ENCODE measurements around the gene SLC39A9.
"Not testable (repeated sequence)": the region's sequence is repeated elsewhere in the genome, so short reads cannot be mapped to it uniquely, and the experiment has no call there.

The SLC39A9 gene

DNA sequence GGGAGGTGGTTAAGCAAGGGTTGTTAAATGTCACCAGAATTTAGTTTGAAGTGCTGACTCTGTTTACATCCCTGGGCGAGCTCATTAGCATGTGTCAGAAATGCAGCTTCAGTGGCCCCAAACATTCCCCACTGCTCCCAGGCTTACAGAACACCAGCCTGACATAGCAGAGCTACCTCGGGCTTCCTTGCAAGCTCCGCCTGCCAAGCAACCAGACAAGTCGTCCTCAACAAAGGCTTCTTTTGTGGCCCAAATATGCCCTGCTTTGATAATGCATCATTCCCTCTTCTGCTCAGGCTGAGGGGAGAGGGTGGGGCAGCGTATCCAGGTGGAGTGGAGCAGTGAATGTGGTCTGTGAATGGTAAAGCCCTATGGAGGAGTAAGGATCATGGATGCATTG lies 28.4 kb upstream of the SLC39A9 start:
- no peak for DNase-seq

DNA sequence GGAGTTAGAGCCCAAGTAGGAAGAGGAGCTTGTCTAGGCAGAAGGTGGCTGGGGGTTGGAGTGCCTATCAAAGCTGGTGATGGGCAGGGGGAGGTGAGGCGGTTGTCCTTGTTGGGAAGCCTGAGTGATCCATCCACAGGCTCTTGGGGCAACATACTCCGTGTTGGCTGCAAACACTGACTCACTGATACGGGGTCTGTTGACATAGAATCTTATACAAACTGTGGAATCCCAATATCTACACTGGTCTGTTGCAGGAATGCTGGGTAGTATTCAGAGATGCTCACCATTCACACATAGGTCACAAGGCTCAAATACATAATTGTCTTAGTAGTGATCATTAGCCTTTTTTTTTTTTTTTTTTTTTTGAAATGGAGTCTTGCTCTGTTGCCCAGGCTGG lies 26.3 kb upstream of the SLC39A9 start:
- DNase-seq = no peak

DNA sequence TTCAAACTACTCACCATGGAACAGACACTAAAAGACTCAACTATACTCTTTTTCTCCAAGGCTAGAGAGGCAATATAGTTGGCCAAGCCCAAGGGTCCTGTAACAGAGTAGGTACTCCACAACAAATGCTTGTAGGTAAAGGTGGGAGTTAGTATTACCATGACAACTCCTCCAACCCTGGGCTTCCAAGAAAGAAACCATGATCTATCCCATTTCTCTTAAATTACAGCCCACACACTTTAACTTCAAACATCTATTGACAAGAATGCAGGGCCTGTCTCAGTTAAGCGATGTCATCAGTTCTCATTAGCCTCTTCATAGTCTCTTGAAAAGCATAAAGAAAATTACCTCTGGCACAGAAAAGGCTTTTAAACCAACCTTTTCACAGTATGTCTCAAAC lies 25.4 kb upstream of the SLC39A9 start:
- no peak for DNase-seq

- DNase-seq = no peak
Observed at GRCh38 chr14:69374235-69374634, 24.3 kb upstream of the SLC39A9 start.

GRCh38 chr14:69375182-69375581 lies 23.3 kb upstream of the SLC39A9 start:
- DNase-seq = no peak

DNA sequence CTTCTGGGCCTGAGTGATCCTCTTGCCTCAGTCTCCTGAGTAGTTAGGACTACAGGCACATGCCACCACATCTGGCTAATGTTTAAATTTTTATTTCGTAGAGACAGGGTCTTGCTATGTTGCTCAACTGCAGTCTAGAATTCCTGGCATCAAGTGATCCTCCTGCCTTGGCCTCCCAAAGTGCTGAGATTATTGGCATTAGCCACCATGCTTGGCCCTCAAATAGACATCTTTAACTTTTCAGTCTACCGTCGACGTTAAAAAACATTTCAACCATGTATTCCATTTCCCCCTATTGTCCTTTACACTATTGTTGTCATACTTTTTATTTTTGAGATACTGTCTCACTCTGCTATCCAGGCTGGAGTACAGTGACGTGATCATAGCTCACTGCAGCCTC lies 22.8 kb upstream of the SLC39A9 start:
- DNase-seq = no peak

- no peak for DNase-seq
Observed at GRCh38 chr14:69376439-69376838, 22.1 kb upstream of the SLC39A9 start.

DNA sequence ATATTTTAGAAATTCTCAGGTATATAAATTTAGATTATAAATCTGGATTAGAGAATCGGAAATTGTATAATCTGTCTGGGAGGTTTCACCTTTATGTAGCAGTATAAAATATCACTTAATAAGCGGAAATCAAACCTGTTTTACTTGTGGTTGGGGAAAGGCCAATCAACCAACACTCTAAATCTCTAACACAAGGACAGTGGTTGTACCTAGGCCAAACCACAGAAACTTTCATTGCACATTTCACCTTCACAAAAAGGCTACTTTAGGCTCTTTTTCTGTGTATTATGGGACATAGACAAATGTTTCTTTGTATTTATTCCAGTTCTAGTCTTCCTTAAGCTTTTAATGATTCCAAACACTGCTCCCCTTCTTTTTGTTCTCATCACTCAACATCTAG lies 20.2 kb upstream of the SLC39A9 start:
- DNase-seq = no peak

DNA sequence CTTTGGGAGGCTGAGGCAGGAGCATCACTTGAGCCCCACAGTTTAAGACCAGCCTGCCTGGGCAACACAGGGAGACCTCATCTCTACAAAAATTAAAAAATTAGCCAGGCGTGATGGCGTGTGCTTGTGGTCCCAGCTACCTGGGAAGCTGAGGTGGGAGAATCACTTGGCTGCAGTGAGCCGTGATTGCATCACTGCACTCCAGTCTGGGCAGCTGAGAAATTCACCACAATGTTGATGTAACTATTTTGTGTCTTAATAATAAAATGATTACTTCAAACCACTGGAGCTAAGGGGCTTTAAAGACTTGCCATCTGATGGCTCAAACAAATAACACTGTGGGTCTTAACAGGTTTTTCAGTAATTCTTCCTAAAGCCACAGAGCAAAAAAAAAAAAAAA lies 11.2 kb upstream of the SLC39A9 start:
- DNase-seq = no peak

DNA sequence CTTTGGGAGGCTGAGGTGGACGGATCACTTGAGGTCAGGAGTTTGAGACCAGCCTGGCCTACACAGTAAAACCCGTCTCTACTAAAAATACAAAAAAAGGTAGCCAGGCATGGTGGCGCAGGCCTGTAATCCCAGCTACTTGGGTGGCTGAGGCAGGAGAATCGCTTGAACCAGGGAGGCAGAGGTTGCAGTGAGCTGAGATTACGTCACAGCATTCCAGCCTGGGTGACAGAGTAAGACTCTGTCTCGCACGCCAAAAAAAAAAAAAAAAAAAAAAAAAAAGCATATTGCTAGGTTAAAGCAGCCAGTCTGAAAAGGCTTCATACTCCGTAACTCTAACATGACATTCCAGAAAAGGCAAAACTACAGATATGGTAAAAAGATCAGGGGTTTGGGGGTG lies 7.1 kb upstream of the SLC39A9 start:
- DNase-seq = not testable (repeated sequence)

DNA sequence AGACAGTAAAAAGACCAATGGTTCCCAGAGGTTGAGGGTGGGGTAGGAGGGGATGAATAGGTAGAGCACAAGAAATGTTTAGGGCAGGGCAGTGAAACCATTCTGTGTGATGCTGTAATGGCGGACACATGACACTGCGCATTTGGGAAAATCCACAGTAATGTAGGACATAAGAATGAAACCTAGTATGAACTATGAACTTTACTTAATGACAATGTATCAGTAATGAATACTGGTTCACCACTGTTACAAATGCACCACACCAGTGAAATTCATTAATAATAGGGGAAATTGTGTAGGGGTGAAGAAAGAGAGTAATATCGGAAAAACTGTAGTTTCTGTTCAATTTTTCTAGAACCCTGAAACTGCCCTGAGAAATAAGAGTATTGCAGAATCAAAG lies 6.0 kb upstream of the SLC39A9 start:
- DNase-seq = no peak

GRCh38 chr14:69395929-69396328 lies 2.6 kb upstream of the SLC39A9 start:
- DNase-seq = no peak

GRCh38 chr14:69398818-69399210 lies 322 bp downstream of the SLC39A9 start:
- no peak for DNase-seq

DNA sequence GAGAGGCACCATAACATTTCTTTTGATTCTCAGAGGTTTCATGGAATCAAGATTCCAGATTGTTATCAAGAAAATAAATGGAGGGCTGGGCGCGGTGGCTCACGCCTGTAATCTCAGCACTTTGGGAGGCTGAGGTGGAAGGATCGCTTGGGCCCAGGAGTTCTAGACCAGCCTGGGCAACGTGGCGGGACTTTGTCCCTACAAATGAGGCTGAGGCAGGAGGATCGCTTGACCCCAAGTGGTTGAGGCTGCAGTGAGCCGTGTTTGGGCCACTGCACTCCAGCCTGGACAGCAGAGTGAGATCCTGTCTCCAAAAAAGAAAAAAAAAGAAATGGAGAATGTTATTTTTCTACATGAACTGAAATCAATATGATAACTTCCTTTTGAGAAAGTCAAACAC lies 1.3 kb downstream of the SLC39A9 start:
- no peak for DNase-seq

GRCh38 chr14:69400154-69400553 lies 1.7 kb downstream of the SLC39A9 start:
- no peak for DNase-seq

GRCh38 chr14:69401841-69402240 lies 3.3 kb downstream of the SLC39A9 start:
- DNase-seq = no peak

DNA sequence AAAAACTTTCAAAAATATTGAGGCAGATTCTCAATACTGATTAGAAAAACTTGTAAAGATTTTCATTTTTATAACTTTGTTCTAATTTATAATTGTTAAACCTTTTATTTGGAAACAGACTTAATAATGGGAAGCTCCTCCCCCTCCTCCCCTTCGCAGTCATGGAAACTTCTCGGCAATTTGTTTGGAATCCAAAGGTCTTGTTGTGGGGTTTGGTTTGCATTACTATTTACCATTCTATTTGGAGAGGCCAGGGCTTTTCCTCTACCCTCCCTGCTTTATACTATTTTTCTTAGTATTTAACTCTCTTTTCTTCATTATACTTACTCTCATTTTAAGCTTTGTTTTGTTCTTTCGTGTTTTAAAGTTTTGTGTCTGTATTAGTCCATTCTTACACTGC lies 6.0 kb downstream of the SLC39A9 start:
- DNase-seq = no peak

DNA sequence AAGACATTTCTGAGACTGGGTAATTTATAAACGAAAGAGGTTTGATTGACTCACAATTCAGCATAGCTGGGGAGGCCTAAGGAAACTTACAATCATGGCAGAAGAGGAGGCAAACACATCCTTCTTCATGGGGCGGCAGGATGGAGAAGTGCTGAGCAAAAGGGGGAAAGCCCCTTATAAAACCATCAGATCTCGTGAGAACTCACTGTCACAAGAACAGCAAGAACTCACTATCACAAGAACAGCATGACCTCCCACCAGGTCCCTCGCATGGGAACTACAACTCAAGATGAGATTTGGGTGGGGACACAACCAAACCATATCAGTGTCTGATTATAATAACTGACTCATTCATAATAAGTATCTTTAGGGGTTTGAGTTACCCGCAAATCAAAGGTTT lies 6.4 kb downstream of the SLC39A9 start:
- no peak for DNase-seq

GRCh38 chr14:69405762-69406161 lies 7.3 kb downstream of the SLC39A9 start:
- DNase-seq = no peak

GRCh38 chr14:69408331-69408960 lies 10.0 kb downstream of the SLC39A9 start:
- no peak for DNase-seq

DNA sequence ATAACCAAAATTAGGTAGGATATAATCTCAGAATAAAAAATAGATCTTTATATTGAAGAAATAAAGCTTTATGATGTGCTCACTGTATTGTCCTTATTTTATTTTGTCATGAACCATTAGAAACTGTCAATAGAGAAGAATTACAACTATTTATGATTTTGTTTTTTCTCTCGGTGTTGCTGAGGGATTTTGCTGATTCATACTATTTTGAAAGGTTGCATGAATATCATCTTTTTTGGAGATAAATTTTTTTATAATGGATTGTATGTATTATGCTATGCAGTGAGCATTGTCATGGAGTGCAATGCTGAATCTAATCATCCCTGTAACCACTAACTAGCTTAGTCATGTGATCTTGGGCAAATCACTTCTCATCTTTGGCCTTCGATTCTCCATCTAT lies 15.0 kb downstream of the SLC39A9 start:
- DNase-seq = no peak

GRCh38 chr14:69416087-69416486 lies 17.6 kb downstream of the SLC39A9 start:
- not testable (repeated sequence) for DNase-seq

- DNase-seq = no peak
Observed at GRCh38 chr14:69423279-69423678, 24.8 kb downstream of the SLC39A9 start.

DNA sequence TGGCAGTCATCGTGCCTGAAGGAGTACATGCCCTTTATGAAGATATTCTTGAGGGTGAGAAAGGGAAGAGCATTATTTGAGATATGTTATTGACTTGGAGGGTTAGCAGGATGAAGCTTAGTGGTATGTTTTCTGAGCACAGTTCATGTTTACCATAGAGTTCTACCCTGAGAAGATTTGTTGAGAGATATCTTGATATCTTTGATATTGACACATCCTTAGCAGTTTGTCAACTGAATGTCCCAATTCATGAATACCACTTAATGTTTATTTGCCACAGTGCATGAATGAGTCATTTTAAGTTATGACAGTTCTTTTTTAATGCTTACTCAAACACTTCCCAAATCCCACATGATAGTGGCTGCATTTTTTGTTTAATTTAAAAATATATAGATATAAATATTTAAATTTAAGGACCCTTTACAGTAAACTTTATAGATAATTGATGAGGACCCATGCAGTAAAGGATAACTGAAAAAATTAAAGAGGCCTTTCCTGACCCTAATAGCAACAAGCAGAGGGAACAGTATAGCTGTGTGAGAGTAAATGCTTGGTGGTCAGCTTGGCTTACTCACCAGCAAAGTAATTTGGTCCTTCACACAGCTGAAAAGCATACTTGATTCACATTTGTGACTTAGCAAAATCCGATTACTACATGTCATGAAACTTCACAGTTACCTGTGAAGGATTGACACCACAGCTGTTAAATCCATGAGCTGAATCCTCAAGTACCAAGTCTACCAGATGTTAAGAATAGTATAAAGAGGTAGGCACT lies 25.8 kb downstream of the SLC39A9 start:
- DNase-seq = no peak

- no peak for DNase-seq
Observed at GRCh38 chr14:69427596-69427995, 29.1 kb downstream of the SLC39A9 start.

Data from effector CD8-positive, alpha-beta T cell (primary cell).